Suprapubic skin (tissue), 4 donors: ENCODE data around the gene NRG3.

ENCODE experiments used
- CTCF ChIP-seq, 2 donors: fragments of 200-600 bp in 1 of 2; fragments of 450-650 bp in 1 of 2; sonication (generic) in 1 of 2; IDR thresholded peaks; one replicate each; pipeline ENCODE4 v1.5.1; 2016 to 2019; ENCODE audit warnings: antibody characterized with exemption in 2 of 2, mild to moderate bottlenecking in 1 of 2, moderate library complexity in 1 of 2
- POLR2A ChIP-seq, 2 donors: fragments of 450-650 bp; IDR thresholded peaks; one replicate each; pipeline ENCODE4 v1.6.1; 2017; ENCODE audit warnings: antibody characterized with exemption in 2 of 2, mild to moderate bottlenecking in 2 of 2, moderate library complexity in 2 of 2
- POLR2AphosphoS5 ChIP-seq, 3 donors: sonication (generic); formaldehyde crosslinking; IDR thresholded peaks; one replicate each; pipeline ENCODE4 v1.6.1; 2017; ENCODE audit warnings: antibody characterized with exemption in 3 of 3

GRCh38 chr10:82020999-82021398 is 146.0 kb downstream of the NRG3 start:
- TF ChIP-seq CTCF (IDR thresholded peaks at IDR 0.05), result no peak
- no peak for TF ChIP-seq POLR2A (IDR thresholded peaks at IDR 0.05)
- TF ChIP-seq POLR2AphosphoS5 (IDR thresholded peaks at IDR 0.05), result no peak
